Jurkat, Clone E6-1 (cell line): ENCODE measurements around the gene TMEM240.
"Not testable (repeated sequence)": the region's sequence is repeated elsewhere in the genome, so short reads cannot be mapped to it uniquely, and the experiment has no call there.

Experiments used
- DNase-seq: peaks from one replicate; pipeline ENCODE4 v3.0.0-alpha.2; 2011; ENCODE audit warnings: low read depth, low spot score
- H3K4me3 ChIP-seq: 2 replicates; pipeline ENCODE4 v1.5.1; 2011; ENCODE audit warnings: mild to moderate bottlenecking, low read length, control low read depth, moderate library complexity

Gene TMEM240

DNA sequence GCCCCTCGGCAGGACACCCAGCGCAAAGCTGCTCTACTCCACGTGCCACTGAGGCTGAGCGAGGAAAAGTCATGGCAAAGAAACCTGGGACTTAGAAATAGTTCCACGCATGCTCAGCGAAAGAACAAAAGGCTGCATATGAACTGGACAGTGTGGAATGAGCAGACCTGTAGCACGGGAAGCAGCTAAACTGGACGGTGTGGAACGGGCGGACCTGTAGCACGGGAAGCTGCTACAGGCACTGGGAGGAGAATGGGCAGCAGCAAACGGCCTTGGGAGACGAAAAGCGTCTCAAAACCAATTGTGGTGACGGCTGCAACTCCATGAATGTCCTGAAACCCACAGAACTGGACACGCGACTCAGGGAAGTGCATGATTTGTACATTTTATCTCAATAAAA, 18.6 kb upstream of the TMEM240 start:
- H3K4me3 ChIP-seq = no peak overlapping the region
- no peak for DNase-seq

DNA sequence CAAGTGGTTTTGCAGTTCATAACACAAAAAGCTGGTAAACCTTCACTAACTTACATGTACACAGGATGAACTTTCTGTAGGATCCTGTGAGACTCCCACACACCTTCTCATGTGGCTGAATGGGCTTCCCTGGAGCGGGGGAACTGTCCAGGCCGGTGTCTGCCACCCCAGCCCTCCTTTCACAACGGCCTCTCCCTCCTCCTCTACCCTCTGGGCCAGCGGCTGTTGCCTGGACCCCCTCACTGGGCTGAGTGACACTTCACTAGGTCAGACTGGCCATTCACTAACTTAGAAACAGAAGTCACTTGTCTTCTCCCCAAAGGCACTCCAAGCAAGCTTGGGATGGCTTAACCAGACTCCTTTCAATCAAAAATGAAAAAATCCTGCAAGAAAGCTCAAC, 18.2 kb upstream of the TMEM240 start:
- no peak for DNase-seq
- no peak overlapping the region for H3K4me3 ChIP-seq

DNA sequence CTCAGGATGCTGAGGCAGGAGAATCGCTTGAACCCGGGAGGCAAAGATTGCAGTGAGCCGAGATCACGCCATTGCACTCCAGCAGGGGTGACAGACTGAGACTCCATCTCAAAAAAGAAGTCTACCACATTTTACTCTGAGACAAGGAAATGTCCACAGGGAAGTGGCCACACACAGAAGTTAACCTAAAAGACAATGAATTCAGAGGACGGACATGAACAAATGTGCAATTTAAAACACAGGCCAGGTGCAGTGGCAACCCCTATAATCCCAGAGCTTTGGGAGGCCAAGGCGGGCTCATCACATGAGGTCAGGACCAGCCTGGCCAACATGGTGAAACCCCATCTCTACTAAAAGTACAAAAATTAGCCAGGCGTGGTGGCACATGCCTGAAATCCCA, 17.3 kb upstream of the TMEM240 start:
- not testable (repeated sequence) for H3K4me3 ChIP-seq, DNase-seq

DNA sequence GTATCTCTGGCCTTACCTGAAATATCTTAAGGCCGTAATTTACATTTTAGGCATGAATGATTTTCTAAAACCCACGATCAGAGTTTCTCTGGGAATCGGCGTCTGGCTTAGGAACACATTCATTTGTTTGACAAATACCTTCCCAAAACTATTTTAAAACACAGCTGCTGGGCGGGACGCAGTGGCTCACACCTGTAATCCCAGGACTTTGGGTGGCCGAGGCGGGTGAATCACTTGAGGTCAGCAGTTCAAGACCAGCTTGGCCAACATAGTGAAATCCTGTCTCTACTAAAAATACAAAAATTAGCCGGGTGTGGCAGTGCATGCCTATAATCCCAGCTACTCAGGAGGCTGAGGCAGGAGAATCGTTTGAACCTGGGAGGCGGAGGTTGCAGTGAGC, 16.5 kb upstream of the TMEM240 start:
- H3K4me3 ChIP-seq, DNase-seq: not testable (repeated sequence)

DNA sequence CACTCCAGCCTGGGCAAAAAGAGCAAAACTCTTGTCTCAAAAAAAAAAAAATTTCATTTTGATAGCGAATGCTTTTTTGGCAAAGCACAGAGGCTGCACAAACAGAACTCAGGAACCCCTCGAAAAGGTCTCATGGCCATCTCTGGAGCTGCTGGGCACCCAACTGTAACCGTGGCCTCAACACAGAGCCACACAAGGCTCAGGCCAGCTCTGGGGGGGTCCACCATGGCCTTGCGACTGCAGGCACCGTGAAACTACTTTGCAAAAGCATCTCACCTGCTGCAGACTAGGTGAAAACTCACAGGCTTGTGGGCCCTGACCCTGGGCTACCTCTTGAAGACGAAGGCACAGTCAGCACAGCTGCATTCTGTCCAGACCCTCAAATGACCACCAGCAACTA, 16.1 kb upstream of the TMEM240 start:
- no peak overlapping the region for H3K4me3 ChIP-seq
- no peak for DNase-seq

DNA sequence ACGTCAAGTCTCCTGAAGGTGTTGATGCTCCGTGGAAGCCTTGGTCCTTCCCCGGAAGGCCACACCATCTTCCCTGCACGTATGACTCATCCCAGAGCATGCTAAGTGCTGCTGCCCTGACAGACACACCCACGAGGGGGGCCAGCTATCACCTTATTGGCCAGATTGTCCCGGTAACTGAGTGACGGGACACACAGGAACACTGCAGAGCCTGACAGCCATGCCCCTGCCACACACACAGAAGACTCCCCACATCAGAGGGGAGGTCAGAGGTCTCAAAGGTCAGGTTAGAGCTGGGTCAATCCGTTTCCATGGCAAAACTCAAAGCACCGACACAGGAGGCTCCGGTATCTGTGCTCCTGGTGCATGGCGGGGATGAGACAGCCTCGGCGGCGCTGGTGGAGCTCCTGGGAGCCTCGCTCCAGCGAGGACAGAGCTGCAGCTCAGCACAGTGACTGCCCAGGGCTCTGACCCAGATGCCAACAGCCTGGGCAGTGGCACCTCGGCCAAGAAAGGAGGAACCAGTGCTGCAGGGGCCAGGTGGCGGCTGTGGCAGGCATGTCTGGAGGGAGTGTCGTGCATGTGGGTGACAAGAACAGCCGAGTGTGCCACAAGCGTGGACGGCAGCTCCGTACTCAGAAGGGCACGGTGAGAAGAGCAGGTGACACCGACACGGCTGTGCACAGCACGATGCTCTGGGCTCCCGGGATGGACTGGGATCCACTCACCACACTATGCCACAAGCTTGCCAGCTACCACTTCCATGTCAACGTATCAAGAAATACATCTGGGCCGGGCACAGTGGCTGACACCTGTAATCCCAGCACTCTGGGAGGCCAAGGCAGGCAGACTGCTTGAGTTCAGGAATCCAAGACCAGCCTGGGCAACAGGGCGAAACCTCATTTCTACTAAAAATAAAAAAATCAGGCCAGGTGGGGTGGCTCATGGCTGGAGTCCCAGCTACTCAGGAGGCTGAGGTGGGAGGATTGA, 14.8 kb upstream of the TMEM240 start:
- no peak overlapping the region for H3K4me3 ChIP-seq

DNA sequence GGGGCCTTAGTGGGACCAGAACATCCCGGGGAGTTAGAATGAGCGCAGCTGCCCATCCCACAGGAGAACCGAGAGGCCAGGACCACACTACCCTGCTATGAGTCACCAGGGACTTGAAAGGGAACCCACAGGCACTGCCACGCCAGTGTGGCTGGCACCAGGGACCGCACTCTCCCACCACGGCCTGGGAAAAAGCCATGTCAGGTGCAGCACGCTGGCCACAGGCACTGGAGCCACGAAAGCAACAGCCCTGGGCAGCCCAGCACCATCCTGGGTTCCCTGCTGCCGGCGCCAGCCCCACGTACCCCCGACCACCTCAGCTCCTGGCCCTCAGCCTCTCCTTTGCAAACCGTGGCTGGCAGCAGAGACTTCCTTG, 14.1 kb upstream of the TMEM240 start:
- no peak for DNase-seq
- no peak overlapping the region for H3K4me3 ChIP-seq

More for the DNA sequence above, 14.8 kb upstream of the TMEM240 start:
- DNase-seq = no peak

DNA sequence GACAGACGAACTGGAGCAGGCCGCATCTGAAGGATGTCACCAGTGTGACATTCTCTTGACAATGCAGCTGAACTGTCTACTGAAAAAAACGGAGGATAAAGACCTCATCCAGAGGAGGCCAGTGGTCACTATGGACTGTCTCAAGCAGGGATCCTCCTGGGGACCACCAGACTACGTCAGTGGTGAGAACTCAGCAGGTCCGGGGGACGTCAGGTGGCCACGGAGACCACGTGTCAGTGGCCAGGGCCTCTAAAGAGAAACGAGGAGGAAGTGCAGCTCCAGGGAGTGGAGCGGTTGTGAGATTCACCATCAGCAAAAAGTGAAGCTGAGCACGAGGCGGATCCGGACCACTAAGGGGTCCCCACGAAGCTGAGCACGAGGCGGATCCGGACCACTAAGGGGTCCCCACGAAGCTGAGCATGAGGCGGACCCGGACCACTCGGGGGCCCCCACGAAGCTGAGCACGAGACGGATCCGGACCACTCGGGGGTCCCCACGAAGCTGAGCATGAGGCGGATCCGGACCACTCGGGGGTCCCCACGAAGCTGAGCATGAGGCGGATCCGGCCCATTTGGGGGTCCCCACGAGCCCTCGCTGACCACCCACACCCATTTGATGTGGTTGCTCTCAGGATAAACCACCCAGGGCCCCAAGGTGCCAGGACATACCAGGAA, 13.5 kb upstream of the TMEM240 start:
- no peak for DNase-seq
- no peak overlapping the region for H3K4me3 ChIP-seq

DNA sequence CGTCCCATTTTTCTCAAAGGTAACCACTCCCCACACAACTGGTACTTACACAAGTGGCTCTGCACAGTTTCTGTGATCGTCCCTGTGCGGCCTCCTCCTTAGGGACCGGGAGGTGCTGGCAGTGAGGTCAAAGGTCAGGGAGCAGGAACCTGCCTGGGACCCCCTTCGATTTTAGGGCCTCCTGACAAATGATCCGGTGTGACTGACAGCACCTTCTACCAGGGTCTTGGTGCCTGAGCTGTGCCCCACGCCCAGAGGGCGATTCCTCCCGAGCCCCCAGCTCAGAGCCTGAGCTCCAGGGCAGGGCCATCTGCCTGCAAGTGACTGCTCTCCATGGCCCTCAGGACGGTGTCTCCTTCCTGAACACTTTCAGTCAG, 11.8 kb upstream of the TMEM240 start:
- DNase-seq = no peak
- no peak overlapping the region for H3K4me3 ChIP-seq

DNA sequence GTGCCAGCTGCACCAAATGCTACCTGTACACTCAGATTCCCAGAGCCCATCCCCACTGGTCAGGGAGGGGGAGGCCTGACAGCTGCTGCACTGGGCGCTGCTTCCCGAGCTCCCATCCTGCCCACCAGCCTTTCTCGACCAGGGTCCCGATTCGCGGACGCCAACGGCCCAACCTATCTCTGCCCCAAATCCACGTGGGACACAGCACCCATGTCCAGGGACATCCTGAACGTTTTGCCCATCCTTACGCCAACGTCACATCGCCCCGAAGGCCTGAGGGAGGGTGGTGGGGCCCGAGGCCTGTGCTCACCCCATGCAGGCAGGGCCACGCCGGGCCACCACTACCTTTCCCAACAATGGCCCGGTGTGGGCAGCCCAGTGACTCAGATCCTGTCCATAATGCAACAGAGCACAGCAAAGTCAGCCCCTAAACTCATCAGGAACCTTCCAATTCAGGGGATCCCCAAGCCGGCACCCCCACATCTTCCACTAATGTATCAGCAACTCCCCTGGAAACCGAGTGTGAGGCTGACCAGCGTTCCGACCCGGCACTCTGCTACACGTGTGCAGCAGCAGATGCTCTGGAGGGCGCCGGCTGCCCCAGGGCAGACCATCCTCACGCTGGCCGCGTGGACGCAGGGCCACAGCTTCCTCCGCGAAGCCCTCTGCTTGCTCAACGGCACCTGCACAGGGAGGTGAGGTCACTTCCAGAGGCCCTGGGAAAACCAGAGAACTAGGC, 11.3 kb upstream of the TMEM240 start:
- H3K4me3 ChIP-seq = no peak overlapping the region
- no peak for DNase-seq

DNA sequence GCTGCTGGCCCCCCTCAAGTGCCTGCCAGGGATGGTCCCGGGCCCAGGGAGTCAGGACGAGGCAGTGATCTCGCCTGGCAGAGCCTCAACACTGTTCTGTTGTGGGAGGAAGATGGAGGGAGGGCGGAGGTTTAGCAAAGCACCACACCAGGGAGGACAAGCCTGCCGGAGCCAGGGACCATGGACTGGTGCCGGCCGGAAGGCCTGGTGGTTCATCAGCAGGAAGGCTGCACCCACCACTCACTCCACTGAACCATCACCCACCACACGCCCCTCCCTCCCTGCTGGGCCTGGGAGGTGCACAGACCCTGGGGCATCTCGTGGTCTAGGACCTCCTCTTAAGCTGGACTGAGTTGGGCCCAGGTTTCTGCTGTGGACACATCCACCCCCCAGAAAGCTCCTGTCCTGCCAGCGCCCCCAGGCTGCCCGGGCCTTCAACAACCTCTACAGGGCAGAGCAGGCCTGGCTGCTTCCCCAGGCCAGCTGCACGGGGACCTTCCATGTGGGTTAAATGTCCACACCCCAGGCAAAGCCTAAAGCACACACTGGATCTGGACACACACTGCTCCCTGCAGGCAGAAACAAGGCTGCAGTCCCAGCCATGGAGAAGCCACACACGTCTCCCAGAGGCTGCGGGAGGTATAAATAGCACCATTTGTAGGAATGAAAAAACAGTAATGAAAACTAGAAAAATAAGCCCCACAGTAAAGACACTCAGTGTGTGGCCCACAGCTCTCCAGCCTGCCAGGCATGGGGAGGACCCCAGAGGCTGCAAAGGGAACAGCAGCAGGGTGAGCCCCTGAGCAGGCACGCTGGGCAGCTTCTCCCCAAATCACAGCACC, 10.4 kb upstream of the TMEM240 start:
- DNase-seq = no peak
- no peak overlapping the region for H3K4me3 ChIP-seq

DNA sequence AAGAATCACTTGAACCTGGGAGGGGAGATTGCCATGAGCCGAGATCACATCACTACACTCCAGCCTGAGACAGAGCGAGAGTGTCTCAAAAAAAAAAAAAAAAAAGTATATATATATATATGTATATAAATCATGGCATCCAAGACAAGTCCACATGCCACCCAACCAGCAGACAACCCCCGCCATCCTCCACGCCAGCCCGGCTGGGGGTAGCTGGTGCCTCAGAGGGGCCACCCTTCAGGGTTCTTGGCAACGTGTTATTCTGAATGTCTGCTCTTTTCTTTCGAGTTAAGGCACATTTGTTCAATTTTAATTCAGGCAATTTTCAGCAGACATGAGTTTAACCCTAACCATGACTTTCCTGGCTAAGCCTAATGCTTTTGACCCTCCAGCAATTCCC, 9.7 kb upstream of the TMEM240 start:
- DNase-seq = no peak
- H3K4me3 ChIP-seq = no peak overlapping the region

DNA sequence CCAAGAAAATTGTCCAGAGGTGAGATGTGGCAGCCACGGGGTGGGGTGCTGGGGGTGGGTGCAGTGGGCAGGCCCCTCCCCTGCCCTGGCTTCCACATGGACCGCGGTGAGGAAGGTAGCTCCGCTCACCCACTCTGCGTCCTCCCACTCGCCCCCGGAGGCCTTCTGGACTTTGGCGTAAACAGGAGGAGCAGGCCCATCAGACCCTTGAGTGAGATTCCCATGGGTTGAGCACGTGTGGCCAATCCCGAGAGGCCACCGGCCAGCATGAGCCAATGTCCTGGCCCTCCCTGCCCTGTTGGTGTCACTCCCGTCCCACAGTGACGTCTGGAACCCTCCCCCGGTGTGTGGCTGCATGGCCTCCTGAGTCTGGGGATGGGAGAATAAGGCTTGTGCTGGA, 8.2 kb upstream of the TMEM240 start:
- H3K4me3 ChIP-seq = no peak overlapping the region
- no peak for DNase-seq

DNA sequence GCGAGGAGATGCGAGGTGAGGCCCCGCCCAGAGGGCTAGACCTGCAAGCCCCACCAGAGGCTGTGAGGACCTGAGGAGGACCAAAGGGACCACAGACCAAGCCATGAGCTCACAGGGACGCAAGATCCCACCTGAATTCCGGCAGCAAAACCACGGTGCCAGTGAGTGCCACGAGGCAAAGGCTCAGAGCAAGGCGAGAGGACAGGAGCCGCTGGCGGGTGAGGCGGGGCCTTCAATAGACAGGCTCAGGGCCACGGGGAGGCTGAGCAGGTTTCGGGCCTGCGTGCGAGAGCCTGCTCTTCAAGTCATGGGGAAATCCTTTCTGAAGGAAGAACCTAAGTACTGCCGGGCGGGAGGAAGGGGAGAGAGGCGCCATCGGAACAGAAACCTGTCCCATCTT, 7.1 kb upstream of the TMEM240 start:
- H3K4me3 ChIP-seq = no peak overlapping the region

DNA sequence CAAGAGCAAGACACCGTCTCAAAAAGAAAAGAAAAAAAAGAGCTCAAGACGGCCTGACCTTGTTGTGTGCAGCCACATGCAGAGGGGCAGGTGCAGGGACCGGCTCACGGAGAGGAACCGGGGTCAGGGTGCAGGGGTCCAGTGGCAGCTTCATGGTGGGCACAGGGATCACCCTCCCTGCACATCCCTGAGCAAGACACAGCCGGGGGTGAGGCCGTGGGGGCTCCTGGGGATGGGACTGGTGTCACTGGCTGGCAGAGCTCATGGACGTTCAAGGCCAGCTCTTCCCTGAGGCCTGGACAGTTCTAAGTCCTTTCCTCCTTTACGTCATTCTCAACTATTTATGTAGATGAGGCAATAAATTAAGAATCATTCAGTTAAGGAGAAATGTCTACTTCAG, 6.6 kb upstream of the TMEM240 start:
- DNase-seq = no peak
- H3K4me3 ChIP-seq = no peak overlapping the region

More for the DNA sequence above, 7.1 kb upstream of the TMEM240 start:
- DNase-seq = no peak

DNA sequence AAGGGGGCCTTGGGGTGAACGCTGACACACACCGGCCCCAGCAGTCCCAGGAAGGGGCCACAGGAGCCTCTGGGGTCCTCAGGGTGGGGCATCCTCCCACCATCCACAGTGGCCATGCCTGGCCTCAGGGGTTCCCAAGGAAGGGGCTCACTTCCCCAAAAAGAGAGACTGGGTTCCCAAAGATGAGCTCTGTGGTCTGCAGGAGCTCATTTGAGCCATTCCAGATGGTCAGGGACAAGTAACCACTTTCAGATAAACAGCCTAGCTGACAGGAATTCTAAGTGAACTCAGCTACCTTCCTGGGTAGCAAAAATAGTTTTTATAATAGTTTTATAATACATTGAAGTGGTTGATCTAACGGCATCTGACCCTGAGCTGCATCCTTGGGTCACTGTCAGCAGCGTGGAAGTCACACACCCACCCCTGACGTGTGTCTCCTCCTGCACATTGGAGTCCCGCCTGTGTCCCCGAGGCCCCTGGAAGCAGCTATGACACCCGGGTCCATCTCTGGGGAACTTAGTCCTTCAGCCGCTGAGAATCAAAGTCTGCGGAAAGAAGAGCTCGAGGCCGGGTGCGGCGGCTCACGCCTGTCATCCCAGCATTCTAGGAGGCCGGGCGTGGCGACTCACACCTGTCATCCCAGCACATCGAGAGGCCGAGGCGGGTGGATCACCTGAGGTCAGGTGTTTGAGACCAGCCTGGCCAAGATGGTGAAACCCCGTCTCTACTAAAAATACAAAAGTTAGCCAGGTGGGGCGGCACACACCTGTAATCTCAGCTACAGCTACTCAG, 5.7 kb upstream of the TMEM240 start:
- DNase-seq = no peak

DNA sequence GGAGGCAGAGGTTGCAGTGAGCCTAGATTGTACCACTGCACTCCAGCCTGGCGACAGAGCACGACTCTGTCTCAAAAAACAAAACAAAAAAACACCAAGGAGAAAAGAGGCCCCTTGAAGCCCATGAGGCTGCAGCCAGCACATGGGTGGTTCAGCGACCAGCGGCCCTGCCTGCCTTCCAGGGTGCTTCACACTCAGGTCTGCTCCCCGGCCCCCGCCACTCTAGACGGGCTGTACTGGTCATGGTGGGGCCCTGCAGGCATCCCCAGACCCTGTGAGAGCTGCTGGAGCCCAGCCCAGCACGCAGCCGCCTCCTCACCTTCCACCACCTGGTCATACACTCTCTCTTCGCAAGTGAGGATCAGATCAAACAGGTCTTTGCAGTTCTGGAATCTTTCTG, 4.1 kb upstream of the TMEM240 start:
- H3K4me3 ChIP-seq = no peak overlapping the region
- no peak for DNase-seq

More for the DNA sequence above, 5.7 kb upstream of the TMEM240 start:
- H3K4me3 ChIP-seq = no peak overlapping the region

DNA sequence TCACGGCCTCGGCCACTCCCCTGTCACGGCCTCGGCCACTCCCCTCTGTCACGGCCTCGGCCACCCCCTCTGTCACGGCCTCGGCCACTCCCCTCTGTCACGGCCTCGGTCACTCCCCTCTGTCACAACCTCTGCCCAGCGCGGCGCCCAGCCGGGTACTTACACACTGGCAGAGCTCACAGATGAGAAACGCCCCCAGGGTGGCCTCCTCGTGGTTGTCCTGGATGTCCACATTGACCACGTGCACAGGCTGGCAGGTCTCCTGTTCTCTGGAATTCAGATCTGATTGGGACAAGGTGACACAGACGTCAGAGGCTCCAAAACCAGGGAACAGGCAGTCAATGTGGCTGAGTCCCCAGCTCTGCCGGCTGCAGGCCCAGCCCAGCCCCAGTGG, 3.3 kb upstream of the TMEM240 start:
- no peak for DNase-seq
- H3K4me3 ChIP-seq = no peak overlapping the region
